Measurements from ENCODE around the gene GAS2L2.
"Not testable (repeated sequence)": the region's sequence is repeated elsewhere in the genome, so short reads cannot be mapped to it uniquely, and the experiment has no call there.

Gene GAS2L2

DNA sequence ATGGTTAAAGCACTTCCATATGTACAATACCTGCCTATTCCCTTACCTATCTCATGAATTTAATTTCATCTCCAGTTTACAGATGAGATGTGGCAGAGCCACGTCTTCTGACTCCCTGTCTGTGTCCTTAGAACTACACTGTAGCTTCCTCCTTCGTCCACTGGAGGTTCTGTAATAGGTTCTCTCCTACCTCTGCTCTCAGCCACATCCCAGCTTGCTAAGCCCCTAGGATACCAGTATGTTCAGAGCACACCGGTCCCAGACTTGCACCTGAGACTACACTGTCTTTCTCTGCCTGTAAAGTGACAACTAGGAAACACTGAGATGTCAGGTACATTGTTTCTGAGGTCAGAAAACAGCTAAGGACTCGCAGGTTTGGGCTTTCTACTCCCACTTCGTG is 25.4 kb downstream of the GAS2L2 start:
- no peak for DNase-seq (ENCODE audit: low spot score)

DNA sequence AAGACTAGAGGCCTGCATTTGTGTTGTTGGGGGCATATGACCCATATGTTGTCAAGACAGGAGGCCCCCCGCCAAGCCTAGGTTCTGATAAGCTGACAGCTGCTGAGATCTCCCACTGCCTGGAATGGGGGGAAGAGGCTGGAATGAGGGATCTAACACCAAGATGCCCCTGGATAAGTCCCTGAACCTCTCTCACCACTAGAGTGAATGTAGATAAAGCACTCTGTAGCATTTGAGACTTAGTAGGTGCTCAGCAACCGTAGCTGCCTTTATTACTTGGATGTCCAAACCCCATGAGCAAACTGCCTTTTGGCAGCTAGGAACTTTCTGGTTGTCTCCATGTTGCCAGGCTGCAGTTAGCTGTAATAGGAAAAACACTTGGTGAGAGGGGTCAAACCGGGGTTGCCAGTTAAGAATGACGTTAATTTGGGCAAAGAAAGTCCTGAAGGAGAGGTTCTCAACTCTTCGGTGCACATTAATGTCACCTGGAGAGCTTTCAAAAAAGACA is 26.0 kb downstream of the GAS2L2 start:
- no peak for DNase-seq (ENCODE audit: low spot score)

DNA sequence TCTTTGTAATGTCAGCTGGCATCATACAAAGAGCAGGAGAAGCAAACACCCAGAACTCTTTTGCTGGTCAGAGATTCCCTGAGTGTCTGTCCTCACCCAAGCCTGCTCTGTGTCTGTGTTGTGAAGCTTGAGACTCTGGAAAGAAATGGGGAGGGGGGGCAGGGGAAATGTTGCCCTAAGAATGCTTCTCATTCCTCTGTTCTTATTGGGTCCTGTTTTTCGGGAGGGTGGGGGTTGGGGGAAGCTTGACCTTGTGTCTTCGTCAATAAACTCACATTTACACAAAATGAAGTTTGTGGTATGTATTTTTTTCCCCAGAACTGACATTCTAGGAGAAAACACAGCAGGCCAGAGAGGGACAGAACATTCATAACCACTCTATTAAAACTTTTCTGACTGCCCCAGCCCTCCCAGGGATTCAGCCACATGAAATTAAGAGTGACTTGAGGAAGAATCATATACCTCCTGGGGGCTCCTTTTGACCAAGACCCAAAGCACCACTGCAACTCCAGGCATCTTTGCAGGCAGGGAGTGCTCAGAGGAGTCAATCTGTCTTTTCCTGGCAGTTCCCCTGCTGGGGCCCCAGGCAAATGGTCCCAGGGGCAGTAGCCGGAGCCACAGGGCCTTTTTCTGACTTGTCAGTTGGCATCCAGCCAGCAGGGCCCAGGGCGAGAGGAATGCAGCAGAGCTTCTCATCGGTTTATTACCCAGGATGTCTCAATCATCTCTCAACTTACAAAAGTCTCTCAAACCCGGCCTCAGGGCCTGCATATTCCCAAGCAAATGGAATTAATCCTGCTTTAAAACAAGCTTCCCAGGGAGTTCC is 26.7 kb downstream of the GAS2L2 start:
- DNase-seq (ENCODE audit: low spot score), result no peak

DNA sequence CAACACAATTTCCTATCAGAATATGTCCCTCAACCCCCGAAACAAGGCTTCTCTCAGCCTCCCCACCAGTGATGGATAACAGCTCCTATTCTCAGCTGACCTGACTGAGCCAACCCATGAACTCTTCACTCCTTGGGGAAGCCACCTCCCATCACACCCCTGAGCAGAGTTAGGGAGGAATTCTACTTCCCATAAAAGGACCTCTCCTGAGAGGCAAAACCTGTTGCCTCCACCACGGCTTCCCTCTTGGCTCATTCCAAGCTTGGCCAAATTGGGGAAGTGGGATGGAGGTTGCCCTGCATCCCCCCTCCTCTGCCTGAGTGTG is 27.3 kb downstream of the GAS2L2 start:
- DNase-seq (ENCODE audit: low spot score), result no peak

DNA sequence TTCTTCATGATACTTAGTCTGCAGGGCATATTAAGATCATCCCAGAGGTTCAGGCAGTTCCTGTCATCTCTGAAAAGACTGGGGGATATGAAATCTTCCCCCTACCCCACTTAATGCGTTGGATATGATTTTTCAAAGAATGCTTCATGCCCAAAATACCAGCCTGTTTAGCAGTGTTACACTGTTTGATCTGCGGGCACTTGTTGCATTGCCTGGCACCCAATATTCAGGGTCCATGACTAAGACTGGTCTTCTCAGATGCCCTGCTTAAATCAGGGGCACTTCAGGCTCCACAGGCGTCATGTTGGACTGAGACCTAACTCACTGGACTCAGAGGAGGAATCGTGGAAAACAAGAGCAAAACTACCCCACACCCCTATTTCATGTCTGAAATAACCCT is 28.0 kb downstream of the GAS2L2 start:
- DNase-seq (ENCODE audit: low spot score), result no peak

DNA sequence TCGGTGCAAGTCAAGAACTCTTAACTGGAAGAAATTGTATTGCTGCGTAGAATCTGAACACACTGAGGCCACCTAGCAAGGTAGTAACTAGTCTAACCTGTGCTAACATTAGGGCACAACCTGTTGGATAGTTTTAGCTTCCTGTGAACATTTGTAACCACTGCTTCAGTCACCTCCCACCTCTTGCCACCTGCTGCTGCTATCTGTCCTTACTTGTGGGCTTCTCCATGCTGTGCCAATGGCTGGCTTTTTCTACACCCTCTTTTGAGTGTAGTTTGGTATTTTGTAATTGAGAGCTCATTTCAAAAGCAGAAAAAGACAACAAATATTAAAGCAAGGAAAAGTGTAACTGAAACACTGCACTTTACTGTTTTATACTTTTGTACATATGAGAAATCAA is 29.3 kb downstream of the GAS2L2 start:
- DNase-seq (ENCODE audit: low spot score), result no peak

DNA sequence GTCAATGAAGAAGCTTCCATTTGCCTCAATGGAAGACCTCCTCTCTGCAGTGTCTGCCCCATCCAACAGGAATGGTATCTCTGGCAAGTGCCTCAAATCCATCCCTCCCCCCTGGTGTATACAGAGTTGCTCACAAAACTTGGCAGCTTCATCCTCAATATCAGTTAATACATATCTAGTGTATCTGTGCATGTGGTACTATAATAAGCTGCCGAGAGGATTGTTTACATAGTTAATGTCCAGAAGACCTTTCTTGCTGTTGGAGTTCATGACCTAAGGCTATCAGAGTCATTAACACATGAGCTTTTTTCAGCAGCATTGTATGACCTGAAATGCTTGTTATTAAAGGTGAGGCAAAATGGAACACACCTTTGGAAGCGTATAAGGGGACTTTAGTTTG is 35.6 kb downstream of the GAS2L2 start:
- no peak for DNase-seq (ENCODE audit: low spot score)

DNA sequence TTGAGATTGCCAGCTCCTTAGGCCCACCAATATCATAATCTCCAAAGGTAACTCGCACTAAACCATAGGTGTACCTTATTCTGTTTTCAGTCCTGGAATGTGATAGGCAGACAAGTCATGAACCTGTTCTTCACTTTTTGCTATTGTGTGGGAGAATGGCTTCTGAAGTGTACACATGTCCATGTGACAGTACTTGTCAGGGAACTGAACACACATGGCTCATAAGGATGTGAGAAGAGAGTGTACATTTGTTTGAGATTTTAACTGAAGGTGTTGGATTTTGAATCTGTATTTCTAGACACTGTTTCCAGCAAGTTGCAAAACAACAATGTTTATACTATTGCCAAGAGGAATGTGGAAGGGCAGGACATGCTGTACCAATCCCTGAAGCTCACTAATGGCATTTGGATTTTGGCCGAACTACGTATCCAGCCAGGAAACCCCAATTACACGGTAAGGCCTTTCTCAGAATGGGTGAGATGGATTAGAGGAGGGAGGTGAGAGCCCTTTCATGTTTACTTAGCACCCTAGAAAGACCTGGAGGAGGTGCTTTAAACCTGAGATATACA is 36.1 kb downstream of the GAS2L2 start:
- no peak for DNase-seq (ENCODE audit: low spot score)

DNA sequence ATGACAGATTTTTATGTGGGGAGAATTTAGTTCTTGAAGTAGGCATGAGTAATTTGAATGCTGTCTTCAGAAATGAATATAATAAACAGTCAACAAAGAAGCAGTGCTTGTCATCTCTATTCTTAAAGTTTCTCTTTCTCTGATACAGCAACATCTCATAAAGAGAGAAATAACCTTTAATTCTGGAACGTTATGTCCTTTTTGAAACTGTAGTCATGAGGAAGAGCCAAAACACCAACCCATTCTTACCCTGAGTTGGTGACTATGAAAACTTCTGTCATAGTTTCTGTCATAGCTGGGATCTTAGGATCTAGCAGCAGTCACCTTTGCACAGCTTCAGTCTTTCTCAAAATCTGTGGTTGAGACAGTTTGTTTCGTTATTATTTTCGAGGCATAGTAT is 36.9 kb downstream of the GAS2L2 start:
- no peak for DNase-seq (ENCODE audit: low spot score)

DNA sequence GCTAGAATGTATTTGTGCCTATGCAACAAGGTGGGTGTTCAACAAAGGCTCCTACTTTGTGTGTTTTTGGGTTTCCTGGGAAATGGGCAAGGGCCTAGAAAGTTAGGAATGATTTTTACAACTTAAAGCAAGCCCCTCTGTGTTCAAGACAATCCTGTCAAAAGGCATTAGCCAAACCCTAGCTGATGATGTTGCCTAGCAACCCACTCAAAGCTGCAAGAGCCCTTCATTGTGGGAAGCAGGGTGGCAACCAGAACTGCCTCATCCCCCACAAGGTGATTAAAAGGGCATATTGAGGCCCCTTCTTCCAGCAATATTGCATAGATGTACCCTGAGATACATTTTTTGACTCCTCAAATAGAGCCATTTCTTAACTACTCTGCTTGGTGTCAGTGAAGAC is 37.6 kb downstream of the GAS2L2 start:
- no peak for DNase-seq (ENCODE audit: low spot score)

DNA sequence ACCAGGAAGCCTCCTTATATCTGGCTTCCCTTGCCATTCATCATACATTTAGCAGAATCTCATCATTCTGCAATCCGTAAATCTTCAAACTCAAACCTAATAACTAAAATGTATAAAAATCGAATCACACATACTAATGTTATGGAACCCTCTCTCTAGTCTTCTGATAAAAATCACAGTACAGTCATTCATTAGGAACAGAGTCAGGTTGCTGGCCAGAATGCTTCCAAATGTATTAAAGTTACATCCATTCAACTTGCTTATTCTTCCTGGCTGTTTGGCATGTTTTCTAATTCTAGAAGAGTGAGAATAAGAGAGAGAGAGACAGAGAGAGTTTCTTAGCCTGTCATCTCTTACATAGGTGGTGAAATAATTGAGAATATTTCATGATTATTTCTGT is 38.1 kb downstream of the GAS2L2 start:
- DNase-seq (ENCODE audit: low spot score), result no peak

DNA sequence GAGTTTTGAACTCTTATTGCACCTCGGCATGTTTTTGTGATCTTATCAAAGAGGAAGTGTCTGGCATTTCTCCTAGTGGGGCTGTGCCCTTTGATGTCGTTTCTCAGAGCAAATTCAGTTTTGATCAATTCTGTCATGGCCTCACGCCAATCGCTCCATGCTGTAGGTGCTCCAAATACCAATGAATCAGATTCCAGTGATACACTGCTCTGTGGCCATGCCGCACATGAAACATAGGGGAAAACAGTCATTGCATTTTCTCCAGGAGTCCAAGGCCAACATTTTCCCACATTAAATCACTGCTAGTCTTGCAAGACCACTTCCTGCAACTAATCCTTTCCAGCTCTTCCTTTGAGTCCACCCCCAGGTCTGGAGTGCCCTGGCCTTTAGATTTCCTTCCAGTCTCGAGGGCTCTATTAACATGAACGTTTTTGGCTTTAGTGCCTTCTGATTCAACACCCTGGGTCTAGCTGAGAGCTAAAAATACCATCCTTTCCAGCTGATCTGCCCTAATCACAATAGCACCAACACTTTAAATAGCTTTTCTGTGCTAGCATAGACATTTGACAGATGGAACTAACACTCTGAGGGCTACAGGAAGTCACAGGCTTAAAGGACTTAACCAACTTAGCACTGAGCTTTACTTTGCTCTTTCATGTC is 39.8 kb downstream of the GAS2L2 start:
- peak; percentile 46 for DNase-seq (ENCODE audit: low spot score)

DNA sequence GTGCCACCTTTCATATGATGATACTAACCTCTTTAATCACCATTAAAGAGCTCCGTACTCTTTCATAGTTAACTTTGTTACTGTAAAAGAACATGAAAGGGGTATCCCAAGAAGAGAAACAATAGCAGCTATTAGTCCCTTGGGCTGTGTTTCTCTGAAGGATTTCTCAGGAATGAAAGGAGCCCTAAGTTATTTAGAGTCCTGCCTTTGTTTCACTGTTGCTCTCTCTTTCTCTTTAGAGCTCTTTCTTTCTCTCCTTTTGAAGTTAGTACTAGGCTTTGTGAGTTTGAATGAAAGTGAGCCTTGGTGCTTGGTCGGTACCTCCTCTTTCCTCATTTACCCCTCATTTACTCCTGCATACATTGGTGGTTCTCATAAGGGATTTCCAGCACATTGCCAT is 42.1 kb downstream of the GAS2L2 start:
- DNase-seq (ENCODE audit: low spot score), result no peak

DNA sequence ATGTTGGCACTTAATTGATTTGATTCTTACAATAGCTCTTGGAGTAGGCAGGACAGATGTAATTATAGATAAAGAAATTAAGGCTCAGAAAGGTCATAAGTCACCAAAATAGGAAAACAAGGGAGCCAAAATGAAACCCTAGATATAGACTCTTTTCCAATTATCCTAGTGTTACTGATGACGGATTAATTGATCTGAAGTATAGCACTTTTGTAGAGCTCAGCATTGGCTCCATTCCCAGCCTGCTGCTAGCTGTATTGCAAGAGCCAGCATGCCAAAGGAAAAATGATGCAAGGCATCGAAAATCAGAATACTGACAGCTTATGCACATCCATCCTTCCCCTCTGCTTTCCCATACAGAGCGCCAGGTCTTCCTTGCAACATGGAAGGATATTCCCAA is 43.2 kb downstream of the GAS2L2 start:
- no peak for DNase-seq (ENCODE audit: low spot score)

DNA sequence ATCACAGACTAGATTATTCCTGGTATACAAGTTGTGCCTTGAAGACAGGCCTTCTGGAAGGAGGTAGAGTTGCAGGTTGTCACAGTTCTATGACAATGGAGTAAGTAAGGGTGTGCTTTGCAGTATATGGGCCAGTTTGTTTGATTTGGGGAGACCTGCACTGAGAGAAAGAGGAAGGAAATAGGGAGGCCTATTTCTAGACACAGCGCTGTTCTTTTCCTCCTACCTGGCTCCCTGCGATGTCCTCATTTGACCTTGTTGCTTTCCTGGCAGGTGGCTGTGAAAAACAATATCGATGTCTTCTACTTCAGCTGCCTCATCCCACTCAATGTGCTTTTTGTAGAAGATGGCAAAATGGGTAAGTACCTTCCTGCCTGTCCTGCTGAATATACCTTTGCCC is 44.1 kb downstream of the GAS2L2 start:
- no peak for DNase-seq (ENCODE audit: low spot score)

DNA sequence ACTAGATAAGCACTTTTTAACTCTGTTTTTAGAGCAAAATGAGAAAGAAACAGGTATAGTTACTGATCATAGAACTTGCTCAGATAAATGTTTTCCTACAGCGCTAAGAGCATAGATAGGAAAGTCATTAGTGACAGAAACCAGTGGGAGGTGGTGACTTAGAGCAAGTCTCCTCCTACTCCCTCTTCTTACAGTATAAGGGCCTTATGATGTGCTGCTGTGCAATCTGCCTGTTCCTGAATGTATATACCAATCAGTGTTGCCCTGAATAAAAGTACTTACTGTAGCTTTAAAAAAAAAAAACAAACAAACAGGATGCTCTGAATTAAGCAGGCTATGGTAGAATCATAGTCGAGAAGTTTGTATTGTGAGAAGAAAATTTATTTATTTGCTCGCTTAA is 44.9 kb downstream of the GAS2L2 start:
- no peak for DNase-seq (ENCODE audit: low spot score)

DNA sequence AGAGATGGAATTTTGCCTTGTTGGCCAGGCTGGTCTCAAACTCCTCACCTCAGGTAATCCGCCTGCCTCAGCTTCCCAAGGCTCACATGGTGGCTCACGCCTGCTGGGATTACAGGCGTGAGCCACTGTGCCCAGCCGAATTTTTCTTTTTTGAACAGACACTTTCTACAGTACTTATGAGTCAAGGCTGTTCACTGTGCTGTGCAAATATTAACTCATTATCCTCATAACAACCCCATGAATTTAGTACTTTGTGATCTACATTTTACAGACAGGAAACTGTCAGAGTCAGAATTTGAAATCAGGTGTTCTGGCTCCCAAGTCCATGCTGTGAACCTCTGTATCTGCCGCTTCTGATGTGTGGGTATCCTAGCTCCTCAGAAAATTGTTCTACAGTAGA is 47.3 kb downstream of the GAS2L2 start:
- no peak for DNase-seq (ENCODE audit: low spot score)

DNA sequence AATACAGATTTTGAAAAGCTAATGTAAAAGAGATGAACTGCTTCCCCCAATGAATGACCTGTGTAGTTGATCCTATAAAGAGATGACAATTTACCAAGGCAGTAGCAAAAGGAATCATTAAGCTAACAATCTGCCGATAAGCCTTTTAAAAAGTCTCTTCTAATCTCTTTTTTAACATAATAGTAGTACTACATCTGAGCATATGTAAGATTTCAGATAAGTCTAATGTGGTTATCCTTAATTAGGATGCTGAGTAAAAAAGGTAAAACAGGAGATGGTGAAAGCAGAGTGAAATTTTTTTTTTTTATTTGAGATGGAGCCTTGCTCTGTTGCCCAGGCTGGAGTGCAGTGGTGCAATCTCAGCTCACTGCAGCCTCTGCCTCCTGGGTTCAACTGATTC is 47.8 kb downstream of the GAS2L2 start:
- DNase-seq (ENCODE audit: low spot score), result no peak

DNA sequence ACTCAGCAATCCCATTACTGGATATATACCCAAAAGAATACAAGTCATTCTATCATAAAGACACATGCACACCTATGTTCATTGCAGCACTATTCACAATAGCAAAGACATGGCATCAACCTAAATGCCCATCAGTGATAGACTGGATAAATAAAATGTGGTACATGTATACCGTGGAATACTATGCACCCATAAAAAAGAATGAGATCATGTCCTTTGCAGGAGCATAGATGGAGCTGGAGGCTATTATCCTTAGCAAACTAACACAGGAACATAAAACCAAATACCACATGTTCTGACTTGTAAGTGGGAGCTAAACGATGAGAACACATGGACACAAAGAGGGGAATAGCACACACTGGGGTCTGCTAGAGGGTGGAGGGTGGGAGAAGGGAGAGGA is 49.7 kb downstream of the GAS2L2 start:
- not testable (repeated sequence) for DNase-seq (ENCODE audit: low spot score)

DNA sequence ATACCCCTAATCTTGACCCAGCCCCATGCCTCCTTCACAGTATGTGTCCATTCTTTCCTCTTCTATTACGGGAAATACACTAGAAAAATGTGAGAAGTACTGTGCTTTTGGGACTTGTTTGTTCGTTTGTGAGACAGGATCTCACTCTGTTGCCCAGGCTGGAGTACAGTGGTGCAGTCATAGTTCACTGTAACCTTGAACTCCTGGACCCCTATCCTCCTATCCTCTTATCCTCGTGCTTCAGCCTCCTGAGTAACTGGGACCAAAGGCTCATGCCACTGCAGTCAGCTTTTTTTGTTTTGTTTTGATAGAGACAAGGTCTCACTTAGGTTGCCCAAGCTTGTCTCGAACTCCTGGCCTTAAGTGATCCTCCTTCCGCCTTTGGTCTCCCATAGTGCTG is 51.5 kb downstream of the GAS2L2 start:
- DNase-seq (ENCODE audit: low spot score), result no peak

DNA sequence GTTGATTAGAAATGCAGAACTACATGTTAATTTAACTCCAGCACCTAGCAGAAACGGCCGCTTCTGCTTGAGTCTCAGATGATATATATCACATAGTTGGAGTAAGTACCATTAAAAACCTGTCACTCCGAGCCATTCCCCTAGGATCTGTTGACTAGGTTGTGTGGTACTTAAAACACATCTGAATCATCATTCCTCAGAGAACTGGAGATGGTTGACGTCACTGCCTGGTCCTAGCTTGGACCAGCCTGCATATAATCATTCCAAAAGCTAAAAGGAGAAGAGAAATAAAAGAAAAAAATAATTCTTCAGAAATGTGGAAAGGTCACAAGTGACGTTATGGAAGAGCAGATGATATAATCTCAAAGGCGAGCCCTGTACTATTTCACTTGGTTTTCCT is 52.9 kb downstream of the GAS2L2 start:
- no peak for DNase-seq (ENCODE audit: low spot score)

DNA sequence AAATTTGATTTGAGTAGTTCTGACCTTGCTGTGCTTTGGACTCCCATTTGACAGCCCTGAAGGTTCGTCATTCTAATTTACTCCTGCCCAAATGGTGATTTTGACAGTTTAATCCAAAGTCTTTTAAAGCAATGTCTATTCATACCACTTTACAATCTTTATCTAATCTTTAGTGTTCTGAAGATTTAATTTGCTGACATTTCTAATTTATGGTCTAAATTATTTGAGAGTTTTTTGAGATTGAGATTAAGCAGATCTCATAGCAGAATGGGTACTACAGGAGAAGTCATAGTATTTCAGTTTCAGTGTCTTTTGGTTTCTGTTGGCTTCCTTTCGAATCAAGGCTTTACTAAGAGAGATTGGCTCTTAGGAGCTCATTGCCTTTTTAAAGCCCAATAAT is 54.2 kb downstream of the GAS2L2 start:
- DNase-seq (ENCODE audit: low spot score), result no peak

DNA sequence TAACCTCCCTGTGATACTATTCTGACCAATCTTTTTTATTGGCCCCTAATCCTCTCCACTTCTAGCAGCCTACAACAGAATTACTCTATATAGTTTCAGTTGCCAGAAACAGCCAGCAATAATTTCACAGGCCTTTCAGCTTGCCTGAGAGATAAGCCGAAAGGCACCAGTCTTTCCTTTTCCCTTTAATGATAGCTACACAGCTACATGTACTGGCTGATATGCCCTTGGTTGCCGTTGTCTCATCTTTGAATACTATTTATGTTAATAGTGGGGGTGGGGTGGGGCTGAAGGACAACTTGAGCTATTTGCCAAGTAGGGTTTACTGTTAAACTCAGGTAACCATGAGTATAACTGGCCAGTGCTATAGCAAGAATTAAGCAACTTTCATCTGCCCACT is 57.4 kb downstream of the GAS2L2 start:
- DNase-seq (ENCODE audit: low spot score), result no peak

DNA sequence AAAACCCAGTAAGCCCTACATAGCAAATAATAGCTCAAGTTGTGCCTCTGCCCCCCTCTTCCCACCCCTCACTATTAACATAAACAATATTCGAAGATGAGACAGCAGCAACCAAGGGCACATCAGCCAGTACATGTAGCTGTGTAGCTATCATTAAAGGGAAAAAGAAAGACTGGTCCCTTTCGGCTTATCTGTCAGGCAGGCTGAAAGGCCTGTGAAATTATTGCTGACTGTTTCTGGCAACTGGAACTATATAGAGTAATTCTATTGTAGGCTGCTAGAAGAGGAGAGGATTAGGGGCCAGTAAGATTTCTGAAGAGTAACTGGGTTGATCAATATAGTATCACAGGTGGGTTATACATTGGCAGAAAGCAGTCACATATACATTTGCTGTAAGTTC is 58.1 kb downstream of the GAS2L2 start:
- DNase-seq (ENCODE audit: low spot score), result no peak

Data from SW480 (cell line).